AG09319 (cell line): ENCODE results near the gene MYBPC2.

Source experiments
- DNase-seq: peaks from one replicate; pipeline ENCODE4 v3.0.0-alpha.2; 2010; ENCODE audit warnings: low read depth; ENCODE audit errors: extremely low read depth
- TF ChIP-seq, protein P1 (sequence below): IDR thresholded peaks from 2 replicates; pipeline ENCODE4 v1.5.1; 2011; ENCODE audit warnings: low read depth, mild to moderate bottlenecking, inconsistent platforms, low read length, moderate library complexity

Gene MYBPC2

DNA sequence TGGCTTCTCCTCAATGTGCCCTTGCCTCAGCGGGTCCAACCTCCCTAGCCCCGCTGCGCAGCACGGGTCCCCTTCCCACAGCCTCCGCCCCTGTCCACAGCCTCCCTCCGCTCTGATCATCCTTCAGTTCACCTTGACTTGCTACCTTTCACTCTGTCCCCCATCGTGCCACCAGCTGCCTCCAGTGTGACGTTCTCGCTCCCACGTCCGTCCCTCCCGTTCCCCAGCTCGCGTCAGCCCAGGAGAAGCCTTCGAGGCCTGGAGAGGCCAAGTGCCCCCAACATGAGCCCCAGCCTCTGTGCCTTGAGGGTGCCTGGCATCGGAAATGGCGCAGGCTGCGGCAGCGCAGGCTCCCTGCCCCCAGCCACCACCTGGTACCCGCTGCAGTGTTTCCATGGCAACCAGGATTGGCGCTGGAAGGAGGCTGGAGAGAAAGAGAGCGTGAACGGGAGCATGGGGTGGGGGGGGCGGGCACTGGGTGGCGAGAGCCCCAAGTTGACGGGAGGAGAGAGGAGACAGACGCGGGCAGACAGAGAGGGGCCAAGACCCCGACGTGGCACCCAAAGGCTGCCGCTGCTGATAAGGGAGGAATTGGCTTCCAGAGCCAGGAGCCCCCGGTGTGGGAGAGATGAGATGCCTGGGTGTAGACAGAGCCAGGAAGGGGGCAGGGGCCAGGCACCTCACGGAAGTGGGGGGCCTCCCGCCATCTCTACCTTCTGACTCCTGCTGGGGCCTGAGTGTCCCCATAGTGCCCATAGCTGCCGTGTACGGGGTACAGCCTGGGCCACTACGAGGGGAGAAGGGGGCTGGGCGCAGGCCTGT is 81.9 kb downstream of the MYBPC2 start:
- DNase-seq, result no peak

DNA sequence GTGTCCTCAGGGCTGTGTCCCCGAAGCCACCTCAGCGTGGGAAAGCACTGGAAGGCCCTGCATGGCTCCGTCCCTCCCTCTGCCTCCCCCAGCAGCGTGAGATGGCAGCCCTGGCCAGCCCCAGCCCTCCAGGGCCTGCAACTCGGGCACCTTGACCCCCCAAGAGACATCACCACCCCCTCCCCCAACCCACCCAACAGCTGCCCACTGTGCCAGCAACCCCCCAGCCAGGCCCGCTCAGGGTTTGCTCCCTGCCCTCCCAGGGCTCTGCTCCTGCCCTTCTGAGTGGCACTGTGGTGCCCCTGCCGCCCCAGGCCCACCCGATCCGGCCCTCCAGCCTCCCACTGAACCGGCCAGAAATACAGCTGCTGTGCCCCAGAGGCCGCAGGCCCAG is 82.5 kb downstream of the MYBPC2 start:
- DNase-seq, result no peak

More for the DNA sequence above, 81.9 kb downstream of the MYBPC2 start:
- TF ChIP-seq, protein P1, sequence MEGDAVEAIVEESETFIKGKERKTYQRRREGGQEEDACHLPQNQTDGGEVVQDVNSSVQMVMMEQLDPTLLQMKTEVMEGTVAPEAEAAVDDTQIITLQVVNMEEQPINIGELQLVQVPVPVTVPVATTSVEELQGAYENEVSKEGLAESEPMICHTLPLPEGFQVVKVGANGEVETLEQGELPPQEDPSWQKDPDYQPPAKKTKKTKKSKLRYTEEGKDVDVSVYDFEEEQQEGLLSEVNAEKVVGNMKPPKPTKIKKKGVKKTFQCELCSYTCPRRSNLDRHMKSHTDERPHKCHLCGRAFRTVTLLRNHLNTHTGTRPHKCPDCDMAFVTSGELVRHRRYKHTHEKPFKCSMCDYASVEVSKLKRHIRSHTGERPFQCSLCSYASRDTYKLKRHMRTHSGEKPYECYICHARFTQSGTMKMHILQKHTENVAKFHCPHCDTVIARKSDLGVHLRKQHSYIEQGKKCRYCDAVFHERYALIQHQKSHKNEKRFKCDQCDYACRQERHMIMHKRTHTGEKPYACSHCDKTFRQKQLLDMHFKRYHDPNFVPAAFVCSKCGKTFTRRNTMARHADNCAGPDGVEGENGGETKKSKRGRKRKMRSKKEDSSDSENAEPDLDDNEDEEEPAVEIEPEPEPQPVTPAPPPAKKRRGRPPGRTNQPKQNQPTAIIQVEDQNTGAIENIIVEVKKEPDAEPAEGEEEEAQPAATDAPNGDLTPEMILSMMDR, result no peak

More for the DNA sequence above, 82.5 kb downstream of the MYBPC2 start:
- TF ChIP-seq, protein P1, result no peak
